Measurements from ENCODE around the gene COA8.

The COA8 gene

DNA sequence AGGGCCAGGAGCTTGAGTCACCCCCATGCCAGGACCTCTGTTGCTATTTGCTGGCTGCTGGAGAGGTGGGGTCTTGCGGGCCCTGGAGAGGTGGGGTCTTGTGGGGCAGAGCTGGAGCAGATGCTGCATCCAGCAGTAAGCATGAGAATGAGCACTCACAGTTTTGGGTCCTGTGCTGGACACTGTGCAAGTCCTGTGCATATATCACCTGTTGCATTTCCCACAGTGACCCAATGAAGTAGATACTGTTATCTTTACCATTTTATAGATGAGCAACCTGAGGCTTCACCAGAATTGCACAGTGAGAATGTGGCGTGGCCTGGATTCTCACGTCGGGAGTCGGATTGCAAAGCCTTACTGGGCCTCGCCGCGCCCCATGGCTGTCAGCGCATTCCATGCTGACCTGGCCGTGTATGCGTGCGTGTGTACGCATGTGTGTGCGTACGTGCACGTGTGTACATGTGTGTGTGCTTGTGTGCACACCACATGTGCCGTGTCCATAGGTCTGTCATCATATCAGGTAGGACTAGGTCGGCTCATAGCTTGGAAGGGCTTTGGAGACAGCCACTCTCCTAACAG lies 12.0 kb downstream of the COA8 start:
- TF ChIP-seq, protein P1, sequence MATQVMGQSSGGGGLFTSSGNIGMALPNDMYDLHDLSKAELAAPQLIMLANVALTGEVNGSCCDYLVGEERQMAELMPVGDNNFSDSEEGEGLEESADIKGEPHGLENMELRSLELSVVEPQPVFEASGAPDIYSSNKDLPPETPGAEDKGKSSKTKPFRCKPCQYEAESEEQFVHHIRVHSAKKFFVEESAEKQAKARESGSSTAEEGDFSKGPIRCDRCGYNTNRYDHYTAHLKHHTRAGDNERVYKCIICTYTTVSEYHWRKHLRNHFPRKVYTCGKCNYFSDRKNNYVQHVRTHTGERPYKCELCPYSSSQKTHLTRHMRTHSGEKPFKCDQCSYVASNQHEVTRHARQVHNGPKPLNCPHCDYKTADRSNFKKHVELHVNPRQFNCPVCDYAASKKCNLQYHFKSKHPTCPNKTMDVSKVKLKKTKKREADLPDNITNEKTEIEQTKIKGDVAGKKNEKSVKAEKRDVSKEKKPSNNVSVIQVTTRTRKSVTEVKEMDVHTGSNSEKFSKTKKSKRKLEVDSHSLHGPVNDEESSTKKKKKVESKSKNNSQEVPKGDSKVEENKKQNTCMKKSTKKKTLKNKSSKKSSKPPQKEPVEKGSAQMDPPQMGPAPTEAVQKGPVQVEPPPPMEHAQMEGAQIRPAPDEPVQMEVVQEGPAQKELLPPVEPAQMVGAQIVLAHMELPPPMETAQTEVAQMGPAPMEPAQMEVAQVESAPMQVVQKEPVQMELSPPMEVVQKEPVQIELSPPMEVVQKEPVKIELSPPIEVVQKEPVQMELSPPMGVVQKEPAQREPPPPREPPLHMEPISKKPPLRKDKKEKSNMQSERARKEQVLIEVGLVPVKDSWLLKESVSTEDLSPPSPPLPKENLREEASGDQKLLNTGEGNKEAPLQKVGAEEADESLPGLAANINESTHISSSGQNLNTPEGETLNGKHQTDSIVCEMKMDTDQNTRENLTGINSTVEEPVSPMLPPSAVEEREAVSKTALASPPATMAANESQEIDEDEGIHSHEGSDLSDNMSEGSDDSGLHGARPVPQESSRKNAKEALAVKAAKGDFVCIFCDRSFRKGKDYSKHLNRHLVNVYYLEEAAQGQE (IDR thresholded peaks at IDR 0.05; ENCODE audit: low read depth), result no peak
- TF ChIP-seq CREB1 (IDR thresholded peaks at IDR 0.05; ENCODE audit: low read depth) (no peak), ZBTB7A (IDR thresholded peaks at IDR 0.05; ENCODE audit: low read depth) (no peak), EGR1 (IDR thresholded peaks at IDR 0.05) (no peak), NFIC (IDR thresholded peaks at IDR 0.05) (no peak), YY1 (IDR thresholded peaks at IDR 0.05; ENCODE audit: low read depth) (no peak), TCF12 (IDR thresholded peaks at IDR 0.05; ENCODE audit: low read depth) (no peak), RAD21 (IDR thresholded peaks at IDR 0.05; ENCODE audit: low read depth) (no peak), FOXM1 (IDR thresholded peaks at IDR 0.05; ENCODE audit: borderline replicate concordance, low read depth) (no peak), TEAD4 (IDR thresholded peaks at IDR 0.05) (no peak), TAF1 (IDR thresholded peaks at IDR 0.05; ENCODE audit: low read depth) (no peak), CEBPB (IDR thresholded peaks at IDR 0.05) (no peak), EP300 (IDR thresholded peaks at IDR 0.05; ENCODE audit: borderline replicate concordance) (no peak)
- TF ChIP-seq, protein P2, sequence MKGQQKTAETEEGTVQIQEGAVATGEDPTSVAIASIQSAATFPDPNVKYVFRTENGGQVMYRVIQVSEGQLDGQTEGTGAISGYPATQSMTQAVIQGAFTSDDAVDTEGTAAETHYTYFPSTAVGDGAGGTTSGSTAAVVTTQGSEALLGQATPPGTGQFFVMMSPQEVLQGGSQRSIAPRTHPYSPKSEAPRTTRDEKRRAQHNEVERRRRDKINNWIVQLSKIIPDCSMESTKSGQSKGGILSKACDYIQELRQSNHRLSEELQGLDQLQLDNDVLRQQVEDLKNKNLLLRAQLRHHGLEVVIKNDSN (IDR thresholded peaks at IDR 0.05), result no peak
- TF ChIP-seq, protein P3, sequence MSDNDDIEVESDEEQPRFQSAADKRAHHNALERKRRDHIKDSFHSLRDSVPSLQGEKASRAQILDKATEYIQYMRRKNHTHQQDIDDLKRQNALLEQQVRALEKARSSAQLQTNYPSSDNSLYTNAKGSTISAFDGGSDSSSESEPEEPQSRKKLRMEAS (IDR thresholded peaks at IDR 0.05), result no peak

DNA sequence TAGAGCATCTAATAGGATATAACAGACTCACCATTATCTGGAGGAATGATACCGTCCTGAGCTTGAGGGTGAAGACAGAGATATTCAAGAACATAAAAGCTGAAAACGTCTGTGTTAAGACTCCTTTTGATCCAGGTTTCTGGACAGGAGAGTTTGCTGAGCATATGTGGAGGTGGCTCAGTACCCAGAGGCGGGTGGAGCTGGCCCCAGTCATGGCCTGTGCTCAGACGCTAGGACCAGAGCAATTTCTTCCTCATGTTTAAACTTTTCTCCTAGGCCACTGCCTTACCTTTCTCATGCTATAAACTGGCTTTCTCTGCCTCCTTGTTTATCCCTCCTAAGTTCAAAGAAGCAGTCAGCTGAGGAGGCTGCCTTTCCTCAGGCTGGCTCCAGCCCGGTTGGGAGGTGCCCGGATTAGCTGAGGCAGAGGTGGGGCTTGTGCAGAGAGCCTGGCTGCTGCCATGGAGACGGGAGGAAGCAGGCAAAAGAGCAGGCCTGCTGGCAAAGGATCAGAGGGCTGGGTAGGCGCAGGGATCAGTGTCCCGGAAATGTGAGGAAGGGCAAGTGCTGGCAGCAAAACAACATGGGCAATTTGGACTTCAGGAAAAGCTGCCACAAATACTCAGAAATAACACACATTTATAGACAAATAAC lies 13.7 kb downstream of the COA8 start:
- no peak for TF ChIP-seq CEBPB (IDR thresholded peaks at IDR 0.05)
- TF ChIP-seq, protein P3 (IDR thresholded peaks at IDR 0.05), result no peak
- TF ChIP-seq TAF1 (IDR thresholded peaks at IDR 0.05; ENCODE audit: low read depth), result no peak
- peak; percentile 81 for TF ChIP-seq NFIC (IDR thresholded peaks at IDR 0.05)
- TF ChIP-seq TEAD4 (IDR thresholded peaks at IDR 0.05), result no peak

DNA sequence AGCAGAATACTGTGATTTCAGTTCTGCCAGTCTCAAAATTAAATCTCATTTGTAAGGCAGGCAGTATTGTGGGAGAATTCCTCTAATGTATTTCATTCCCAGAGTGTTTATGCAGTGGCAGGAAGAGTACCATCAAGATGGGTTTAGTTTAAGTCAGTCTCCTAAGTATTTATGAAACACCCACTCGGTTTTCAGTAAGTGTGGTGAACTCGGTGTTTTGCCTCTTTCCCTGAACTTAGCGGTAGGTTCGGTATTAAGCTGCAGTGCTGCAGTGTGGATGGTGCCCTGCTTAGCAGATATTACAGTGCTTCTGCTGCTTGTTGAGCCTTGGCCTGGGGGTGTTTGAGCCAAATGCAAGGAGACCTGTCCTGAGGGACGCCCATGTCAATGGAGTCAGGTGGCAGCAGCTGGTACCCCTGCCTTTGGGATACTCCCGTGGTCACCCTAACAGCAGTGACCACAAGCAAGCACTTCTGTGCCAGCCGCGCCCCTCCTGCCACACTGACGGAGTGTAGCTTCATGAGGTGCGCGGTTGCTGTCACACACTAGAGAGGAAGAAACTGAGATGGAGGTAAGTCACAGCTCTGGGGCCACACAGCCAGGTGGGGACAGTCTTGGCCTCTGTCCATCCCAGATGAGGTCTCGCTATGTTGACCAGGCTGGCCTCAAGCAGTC lies 15.8 kb downstream of the COA8 start:
- TF ChIP-seq CREB1 (IDR thresholded peaks at IDR 0.05; ENCODE audit: low read depth) (no peak), TEAD4 (IDR thresholded peaks at IDR 0.05) (no peak), ZBTB7A (IDR thresholded peaks at IDR 0.05; ENCODE audit: low read depth) (no peak), TAF1 (IDR thresholded peaks at IDR 0.05; ENCODE audit: low read depth) (no peak), NFIC (IDR thresholded peaks at IDR 0.05) (no peak), YY1 (IDR thresholded peaks at IDR 0.05; ENCODE audit: low read depth) (no peak), RAD21 (IDR thresholded peaks at IDR 0.05; ENCODE audit: low read depth) (no peak), TCF12 (IDR thresholded peaks at IDR 0.05; ENCODE audit: low read depth) (no peak)
- TF ChIP-seq, protein P3 (IDR thresholded peaks at IDR 0.05), result no peak

DNA sequence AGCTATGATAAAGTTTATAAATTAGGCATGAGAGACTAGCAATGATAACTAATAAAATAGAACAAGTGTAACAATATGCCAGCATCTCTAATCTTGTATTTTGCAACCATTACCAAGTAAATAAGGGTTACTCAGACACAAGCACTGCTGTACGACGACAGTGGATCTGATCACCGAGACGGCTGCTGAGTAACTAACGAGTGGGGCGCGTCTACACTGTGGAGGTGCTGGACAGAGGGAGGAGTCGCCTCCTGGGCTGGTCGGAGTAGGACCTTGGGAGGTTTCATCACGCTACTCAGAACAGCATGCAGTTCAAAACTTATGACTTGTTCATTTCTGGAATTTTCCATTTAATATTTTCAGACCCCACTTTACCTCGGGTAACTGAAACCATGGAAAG lies 18.4 kb downstream of the COA8 start:
- TF ChIP-seq TCF12 (IDR thresholded peaks at IDR 0.05; ENCODE audit: low read depth) (no peak), TEAD4 (IDR thresholded peaks at IDR 0.05) (no peak), EP300 (IDR thresholded peaks at IDR 0.05; ENCODE audit: borderline replicate concordance) (no peak), RAD21 (IDR thresholded peaks at IDR 0.05; ENCODE audit: low read depth) (no peak), TAF1 (IDR thresholded peaks at IDR 0.05; ENCODE audit: low read depth) (no peak), FOXM1 (IDR thresholded peaks at IDR 0.05; ENCODE audit: borderline replicate concordance, low read depth) (no peak), NFIC (IDR thresholded peaks at IDR 0.05) (no peak)
- TF ChIP-seq, protein P3 (IDR thresholded peaks at IDR 0.05), result no peak
- TF ChIP-seq, protein P2 (IDR thresholded peaks at IDR 0.05), result no peak

DNA sequence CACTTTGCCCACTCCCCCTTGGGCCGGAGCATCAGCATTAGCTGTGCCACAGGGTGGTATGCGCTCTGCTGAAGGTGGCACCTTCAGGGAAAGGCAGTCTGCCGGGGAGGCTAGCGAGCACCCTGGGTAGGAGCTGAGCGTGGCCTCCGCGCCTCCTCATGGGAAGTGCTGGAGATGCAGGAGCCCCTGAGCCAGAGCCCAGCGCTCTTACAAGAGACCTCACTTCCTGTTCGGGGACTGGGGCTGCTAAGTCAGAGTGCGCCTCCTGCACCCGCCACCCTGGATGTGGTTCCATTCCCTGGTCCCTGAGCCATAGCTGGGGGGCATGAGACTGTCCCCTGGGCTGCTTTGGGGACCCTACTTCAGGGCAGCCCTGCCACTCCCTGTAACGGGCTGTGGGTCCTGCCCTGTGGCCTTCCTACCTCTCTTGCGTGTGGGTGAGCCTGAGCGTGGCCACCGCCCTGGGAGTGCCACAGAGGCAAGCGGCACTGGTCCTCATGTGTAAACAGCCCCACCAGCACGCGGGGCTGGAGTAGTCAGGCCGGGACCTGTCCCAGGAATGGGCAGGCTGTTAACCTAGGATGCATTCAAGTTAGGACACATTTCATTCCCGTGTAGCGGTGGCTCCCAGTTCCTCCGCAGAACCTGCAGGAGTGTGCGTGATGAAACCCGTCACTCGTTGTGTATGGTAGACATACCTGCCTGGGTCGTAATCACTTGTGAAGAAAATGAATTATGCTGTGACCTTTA lies 19.4 kb downstream of the COA8 start:
- TF ChIP-seq YY1 (IDR thresholded peaks at IDR 0.05; ENCODE audit: low read depth) (no peak), EGR1 (IDR thresholded peaks at IDR 0.05) (no peak), TAF1 (IDR thresholded peaks at IDR 0.05; ENCODE audit: low read depth) (no peak), FOXM1 (IDR thresholded peaks at IDR 0.05; ENCODE audit: borderline replicate concordance, low read depth) (no peak), TCF12 (IDR thresholded peaks at IDR 0.05; ENCODE audit: low read depth) (no peak), CREB1 (IDR thresholded peaks at IDR 0.05; ENCODE audit: low read depth) (no peak), ZBTB7A (IDR thresholded peaks at IDR 0.05; ENCODE audit: low read depth) (no peak), EP300 (IDR thresholded peaks at IDR 0.05; ENCODE audit: borderline replicate concordance) (no peak), NFIC (IDR thresholded peaks at IDR 0.05) (no peak), CEBPB (IDR thresholded peaks at IDR 0.05) (no peak), TEAD4 (IDR thresholded peaks at IDR 0.05) (no peak), RAD21 (IDR thresholded peaks at IDR 0.05; ENCODE audit: low read depth) (no peak)
- TF ChIP-seq, protein P2 (IDR thresholded peaks at IDR 0.05), result no peak
- TF ChIP-seq, protein P1 (IDR thresholded peaks at IDR 0.05; ENCODE audit: low read depth), result no peak
- TF ChIP-seq, protein P3 (IDR thresholded peaks at IDR 0.05), result no peak

Data from Ishikawa (cell line).